M059J (cell line): ENCODE results near the gene RSPH10B. TPM values are rescaled to one million over a fixed set of nuclear protein-coding genes. Genes with fewer than 3 reads are reported as not detected.
A peak's percentile ranks its signal among the peaks of the same experiment; 100 is the strongest.
"Not testable (repeated sequence)": the region's sequence is repeated elsewhere in the genome, so short reads cannot be mapped to it uniquely, and the experiment has no call there.

Source experiments
- DNase-seq: peaks from one replicate; pipeline ENCODE4 v3.0.0-alpha.2; 2012; ENCODE audit warnings: low read depth
- total RNA-seq: library from RNA; depleted of rRNA; stranded (reverse); fragments of >200 nt; shearing (Covaris generic); gene quantifications from 2 replicates; pipeline ENCODE4 v1.2.3, GENCODE V29; 2014; rRNA removed

Gene RSPH10B
- total RNA-seq, 1 experiment from 2014 or later: not detected

DNA sequence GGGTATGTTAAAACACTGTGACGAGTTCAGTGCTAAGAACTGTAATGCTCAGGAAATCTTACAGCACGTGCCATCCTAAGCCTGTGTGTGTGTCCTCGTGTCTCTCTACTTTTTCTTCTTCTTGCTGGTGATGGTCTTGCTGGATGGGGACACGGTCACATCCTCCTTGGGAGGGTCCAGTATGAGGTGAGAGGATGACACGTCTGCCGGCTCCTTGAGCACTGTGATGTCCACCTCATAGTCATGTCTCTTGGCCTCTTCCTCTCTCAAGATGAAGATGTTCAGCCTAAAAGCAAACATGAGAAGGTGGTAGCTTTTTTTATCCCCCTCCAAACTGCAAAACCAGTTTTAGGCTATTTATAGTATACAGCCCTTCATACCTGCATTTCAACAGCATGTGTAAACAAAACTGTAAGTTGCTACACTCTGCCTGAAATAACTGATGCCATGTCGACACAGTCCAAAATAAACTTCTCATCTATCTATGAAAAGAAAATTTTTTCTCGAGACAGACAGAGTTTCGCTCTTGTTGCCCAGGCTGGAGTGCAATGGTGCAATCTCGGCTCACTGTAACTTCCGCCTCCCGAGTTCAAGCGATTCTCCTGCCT, 44.1 kb downstream of the RSPH10B start:
- not testable (repeated sequence) for DNase-seq

DNA sequence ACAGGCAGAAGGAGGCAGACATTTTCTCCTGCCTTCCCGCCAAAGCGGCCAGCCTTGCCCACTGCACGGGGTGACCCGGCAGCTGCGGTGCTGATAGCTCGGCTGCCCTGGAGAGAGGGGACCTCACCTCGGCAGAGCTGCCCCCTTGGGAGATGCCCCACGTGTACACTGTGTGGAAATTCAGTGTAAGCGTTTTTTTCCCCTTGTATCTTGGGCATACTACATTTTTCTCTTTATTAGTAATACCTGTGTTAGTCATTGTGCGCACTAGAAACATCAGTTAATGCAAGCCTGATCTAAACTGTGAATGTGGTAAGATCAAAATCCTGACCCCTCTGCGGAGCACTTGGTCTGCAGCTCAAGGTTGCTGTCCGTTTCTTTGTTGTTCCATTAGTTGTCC, 45.9 kb downstream of the RSPH10B start:
- DNase-seq: not testable (repeated sequence)

DNA sequence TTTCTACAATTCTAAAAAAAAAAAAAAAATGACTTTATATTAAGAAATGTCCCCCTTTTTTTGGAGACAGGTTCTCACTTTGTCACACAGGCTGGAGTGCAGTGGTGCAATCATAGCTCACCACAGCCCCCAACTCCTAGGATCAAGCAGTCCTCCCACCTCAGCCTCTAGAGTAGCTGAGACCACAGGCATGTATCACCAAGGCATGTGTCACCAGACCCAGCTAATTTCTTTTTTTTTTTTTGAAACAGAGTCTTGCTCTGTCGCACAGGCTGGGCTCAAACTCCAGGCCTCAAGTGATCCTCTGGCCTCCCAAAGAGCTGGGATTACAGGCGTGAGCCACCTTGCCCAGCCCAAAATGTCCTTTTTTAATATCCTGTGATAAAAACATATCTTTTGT, 46.3 kb downstream of the RSPH10B start:
- DNase-seq: not testable (repeated sequence)

DNA sequence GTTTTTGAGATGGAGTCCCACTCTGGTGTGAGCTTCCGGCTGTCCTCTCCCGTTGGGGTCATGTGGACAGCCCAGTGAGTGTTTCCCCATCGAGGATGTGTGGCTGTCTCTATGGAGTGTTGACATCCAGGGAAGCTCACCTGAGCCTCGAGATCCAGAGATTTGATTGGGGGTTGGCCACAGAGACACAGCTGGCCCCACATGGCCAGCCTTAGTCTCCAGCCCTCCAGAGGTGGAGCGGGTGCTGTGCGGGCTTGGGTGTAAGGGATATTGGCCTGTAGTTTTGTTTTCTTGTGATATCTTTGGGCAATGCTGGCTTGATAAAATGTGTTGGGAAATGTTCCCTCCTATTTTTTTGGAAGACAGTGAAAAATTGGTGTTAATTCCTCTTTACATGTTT, 54.0 kb downstream of the RSPH10B start:
- DNase-seq: not testable (repeated sequence)

DNA sequence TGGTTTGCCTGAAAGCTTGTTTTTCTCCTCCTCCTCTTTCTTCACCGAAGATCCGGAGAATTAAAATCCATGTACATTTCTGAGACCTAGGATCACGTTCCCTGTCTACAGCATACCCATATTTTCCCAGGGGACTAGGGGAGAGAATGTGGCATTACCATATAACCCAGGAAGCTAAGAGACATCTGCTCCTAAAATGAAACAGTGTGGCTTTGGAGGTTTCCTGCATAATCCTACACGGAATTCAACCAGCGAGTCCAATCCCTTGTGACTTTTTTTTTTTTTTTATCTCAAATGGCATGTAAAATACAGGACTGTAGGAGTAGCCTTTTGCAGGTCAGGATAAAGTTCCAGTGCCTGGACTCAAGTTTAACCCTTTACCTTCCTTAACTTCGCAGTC, 61.7 kb downstream of the RSPH10B start:
- DNase-seq: not testable (repeated sequence)

DNA sequence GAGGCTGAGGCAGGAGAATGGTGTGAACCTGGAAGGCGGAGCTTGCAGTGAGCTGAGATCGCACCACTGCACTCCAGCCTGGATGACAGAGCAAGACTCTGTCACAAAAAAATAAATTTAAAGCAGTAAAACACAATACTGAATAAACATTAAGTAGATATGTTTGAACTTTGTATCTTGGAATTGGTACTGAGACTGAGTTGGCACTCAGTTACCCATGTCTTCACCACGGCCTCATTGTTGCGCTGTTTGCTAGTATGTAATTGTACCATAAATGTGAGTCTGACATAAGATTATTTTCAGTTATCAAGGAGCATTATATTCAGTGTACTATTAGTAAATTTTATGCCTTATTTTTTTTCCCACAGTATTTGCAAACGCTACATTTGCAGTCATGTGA, 65.8 kb downstream of the RSPH10B start:
- DNase-seq: not testable (repeated sequence)

DNA sequence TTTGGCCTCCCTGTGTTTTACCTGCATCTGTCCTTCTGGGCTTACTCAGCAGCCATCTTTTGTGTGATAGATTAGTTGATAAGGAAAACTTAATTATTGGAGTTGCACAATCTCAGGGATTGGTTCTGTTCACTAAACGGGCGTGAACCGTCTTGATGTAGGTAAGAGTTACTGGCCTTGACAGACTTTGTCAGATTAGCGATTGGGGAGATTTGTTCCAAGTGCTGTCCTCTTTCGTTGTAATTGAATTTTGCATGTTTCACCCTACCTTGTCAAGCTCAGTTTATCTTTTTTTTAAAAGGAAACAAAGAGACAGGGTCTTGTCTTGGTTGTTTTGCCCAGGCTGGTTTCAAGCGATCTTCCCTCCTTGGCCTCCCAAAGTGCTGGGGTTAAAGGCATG, 67.5 kb downstream of the RSPH10B start:
- DNase-seq: not testable (repeated sequence)

DNA sequence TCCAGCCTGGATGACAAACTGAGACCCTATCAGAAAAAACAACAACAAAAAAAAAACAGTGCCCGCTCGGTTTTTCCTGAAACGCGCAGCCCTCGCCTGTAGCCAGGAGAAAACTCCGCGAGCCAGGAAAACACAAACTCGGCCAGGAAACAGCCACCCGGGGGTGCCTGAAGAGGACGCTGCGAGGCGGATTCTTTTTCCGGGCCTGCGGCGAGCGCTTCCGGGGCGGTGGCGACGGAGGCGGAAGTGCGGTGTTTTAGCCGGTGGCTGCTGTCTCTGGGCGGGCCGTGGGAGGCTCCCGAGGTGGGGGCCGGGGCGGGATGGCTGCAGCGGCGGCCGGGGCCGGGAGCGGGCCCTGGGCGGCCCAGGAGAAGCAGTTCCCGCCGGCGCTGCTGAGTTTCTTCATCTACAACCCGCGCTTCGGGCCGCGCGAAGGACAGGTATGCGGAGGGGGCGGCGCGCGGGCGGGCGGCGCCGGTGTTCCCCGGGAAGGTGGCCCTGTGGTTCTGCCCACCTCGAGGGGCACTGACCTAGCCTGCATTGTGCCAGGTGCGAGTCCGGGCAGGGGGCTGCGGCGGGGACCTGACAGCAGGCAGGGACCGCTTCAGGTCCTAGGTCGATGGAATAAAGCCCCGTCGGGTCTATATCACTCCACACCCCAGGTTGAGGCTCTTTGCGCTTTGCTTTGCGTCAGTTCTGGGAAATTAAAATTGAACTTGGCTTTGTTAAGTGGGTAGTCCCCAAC, 71.8 kb downstream of the RSPH10B start, which contains the start of gene CCZ1:
Gene CCZ1 (plus strand): TSS at position 254 of the 745 bp plus-strand sequence. CDS start 67 bp downstream, at position 321.
- peak; percentile 51 for DNase-seq

DNA sequence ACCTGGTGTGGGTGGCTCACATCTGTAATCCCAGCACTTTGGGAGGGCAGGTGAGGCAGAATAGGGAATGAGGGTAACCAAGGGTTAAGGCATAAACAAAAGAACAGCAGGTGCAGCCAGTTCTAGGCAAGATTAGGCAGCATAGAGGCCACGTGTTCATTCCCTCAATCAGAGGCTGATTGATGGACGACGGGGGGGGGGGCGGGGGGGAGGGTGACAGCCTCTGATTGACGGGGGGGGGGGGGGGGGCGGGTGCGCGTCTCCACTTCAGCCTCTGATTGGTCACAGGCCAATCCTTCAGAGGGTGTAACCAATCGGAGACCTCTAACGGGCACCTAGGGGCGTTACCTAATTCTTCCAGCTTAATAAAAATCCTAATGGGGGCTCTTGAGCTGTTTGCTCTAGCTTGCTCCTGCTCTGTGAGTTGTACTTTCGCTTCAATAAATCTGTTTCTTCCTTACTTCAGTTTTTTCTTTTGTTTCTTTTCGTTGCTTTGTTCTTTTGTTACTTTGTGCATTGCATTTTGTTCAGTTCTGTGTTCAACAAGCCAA, 73.0 kb downstream of the RSPH10B start:
- not testable (repeated sequence) for DNase-seq

DNA sequence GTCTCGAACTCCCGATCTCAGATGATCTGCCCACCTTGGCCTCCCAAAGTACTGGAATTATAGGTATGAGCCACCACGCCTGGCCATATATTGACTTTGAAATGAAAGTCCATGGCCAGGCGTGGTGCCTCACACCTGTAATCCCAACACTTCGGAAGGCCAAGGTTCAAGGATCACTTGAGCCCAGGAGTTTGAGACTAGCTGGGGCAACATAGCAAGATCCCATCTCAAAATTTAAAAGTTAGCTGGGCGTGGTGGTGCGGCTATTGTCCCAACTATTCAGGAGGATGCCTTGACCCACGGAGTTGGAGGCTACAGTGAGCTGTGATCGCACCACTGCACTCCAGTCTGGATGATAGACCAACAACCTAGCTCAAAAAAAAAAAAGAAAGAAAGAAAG, 78.0 kb downstream of the RSPH10B start:
- no peak for DNase-seq

DNA sequence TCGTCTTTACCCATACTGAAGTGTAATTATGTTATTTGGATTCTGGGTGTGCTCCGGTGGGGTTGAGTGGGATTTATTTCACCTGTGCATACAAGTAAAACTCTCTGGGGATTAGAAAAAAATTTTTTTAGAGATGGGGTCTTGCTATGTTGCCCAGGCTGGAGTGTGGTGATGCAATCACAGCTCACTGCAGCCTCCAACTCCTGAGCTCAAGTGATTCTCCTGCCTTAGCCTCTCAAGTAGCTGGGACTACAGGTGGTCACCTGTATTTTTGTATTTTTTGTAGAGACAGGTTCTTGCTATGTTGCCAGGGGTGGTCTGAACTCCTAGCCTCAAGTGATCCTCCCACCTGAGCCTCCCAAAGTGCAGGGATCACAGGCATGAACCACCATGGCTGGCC, 80.2 kb downstream of the RSPH10B start:
- not testable (repeated sequence) for DNase-seq

DNA sequence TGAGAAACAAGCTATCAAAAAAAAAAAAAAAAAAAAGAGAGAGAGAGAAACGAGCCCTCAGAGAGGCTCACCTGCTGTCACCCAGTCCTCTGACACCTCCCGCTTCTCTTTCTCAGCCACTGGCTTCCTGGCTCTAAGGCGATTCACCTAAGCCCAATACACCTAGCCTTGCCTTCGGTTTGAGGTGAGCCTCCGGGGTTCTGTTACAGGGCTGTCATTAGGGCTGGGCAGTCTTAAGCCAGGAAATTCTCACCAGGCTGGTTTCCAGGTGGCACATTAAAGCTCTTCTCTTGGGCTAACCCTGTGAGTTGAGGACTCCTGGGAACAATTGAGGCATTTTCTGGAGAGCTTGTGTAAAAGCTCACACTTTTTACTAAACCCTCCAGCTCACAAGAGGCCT, 82.5 kb downstream of the RSPH10B start:
- DNase-seq: not testable (repeated sequence)

DNA sequence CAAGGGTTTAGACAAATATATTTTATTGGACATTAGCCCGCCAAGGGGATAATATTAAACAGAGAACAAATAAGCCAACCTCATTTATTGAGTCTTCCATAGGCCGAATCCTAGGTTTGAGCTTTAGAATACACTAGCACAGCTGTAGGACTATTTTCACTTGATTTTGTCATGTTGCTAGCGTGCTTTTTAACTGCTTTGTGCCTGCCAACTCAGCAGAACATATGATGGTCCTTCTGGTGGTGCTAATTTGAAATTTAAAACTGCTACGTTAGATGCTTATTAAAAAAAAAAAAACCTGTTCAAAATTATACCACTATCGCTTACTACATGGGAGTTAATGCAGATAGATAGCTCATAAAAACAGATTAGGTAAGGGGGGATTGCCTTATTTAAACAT, 86.1 kb downstream of the RSPH10B start:
- not testable (repeated sequence) for DNase-seq

DNA sequence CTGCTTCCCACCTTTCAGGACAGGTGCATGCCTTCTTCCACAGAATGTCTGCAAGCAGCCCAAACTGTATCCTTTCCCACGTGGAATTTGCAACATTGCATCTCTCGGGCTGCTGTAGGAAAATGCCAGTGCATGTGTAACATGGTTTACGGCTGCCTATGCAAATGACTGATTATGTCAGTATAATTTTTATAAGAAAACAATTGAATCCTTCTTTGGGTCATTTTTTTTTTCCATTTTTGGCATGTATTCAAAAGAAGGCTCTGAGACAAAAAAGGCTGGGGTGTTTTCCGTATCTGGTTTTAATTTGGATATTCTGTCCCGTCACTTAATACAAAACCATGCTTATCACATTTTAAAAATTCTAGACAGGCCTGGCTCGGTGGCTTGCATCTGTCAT, 90.4 kb downstream of the RSPH10B start:
- DNase-seq: not testable (repeated sequence)

DNA sequence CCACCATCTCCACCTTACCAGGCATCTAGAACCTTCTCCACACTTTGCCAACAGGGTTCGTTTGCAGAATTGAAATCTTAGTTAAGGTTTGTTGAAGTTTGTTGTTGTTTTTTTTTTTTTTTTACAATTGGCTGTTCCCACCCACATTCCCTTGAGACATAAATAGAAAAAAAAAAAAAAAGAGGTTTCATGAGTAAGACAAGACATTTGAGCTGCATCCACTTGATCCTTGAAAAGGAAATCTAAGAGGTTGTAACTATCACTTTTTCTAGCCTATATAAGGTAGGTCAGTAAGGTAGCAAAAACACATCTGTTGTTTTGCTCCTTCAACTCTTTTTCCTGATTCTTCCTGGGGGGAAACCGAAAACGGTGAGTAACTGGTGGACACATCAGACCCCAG, 90.9 kb downstream of the RSPH10B start:
- not testable (repeated sequence) for DNase-seq

Other genes starting within 250 kb of the RSPH10B start
- 26.3 and 43.8 TPM in 2 replicates for gene RNF216, start 189.0 kb downstream of the RSPH10B start, total RNA-seq
- gene OCM, start 89.9 kb downstream of the RSPH10B start, total RNA-seq: not detected in 2 replicates
- gene CCZ1, start 72.0 kb downstream of the RSPH10B start, total RNA-seq: 92.8 and 114 TPM in 2 replicates
- gene PMS2, start 38.4 kb upstream of the RSPH10B start, total RNA-seq: 11.0 and 14.9 TPM in 2 replicates
- gene AIMP2, start 38.6 kb upstream of the RSPH10B start, total RNA-seq: 121 and 130 TPM in 2 replicates
- 1.2 TPM in 1 of 2 replicates, not detected in the other for gene ANKRD61, start 60.7 kb upstream of the RSPH10B start, total RNA-seq
- gene EIF2AK1, start 88.5 kb upstream of the RSPH10B start, total RNA-seq: 189 and 198 TPM in 2 replicates
- 6.6 and 9.7 TPM in 2 replicates for gene USP42, start 134.3 kb upstream of the RSPH10B start, total RNA-seq